GM12878 (cell line): ENCODE measurements around the gene HRH3. TPM values are rescaled to one million over a fixed set of nuclear protein-coding genes. Genes with fewer than 3 reads are reported as not detected.

Experiments used
- ATAC-seq: fragments of 200-7000 bp; cut with Tn5 transposase; 3 replicates; pipeline ENCODE4 v1.9.1; 2020; ENCODE audit warnings: mild to moderate bottlenecking, moderate library complexity
- BruUV-seq: library from RNA; stranded (reverse); fragments of 400-500 nt; replicated peaks from 2 replicates; lab custom pipeline; 2021; lab: Mats Ljungman, UMichigan
- CTCF ChIA-PET: fragments of 300-600 bp; sonication (Branson Sonifier 250); formaldehyde crosslinking; extraction: SDS; loops from one replicate; lab custom pipeline; 2021; ENCODE audit warnings: inconsistent platforms; lab: Yijun Ruan, JAX
- POLR2A ChIA-PET: fragments of 350-600 bp; formaldehyde crosslinking; extraction: SDS; loops from one replicate; lab custom pipeline; 2021; ENCODE audit warnings: inconsistent platforms; lab: Charles Lee
- RAD21 ChIA-PET: fragments of 300-600 bp; sonication (Branson Sonifier 250); formaldehyde crosslinking; loops from one replicate; lab custom pipeline; 2023; ENCODE audit warnings: antibody characterized with exemption; ENCODE audit not compliant: unreplicated experiment; lab: Charles Lee
- SMC1A ChIA-PET: fragments of 300-600 bp; sonication (Branson Sonifier 250); formaldehyde crosslinking; loops from one replicate; lab custom pipeline; 2023; ENCODE audit not compliant: unreplicated experiment, uncharacterized antibody; lab: Charles Lee
- DNase-seq: peaks from one replicate; pipeline ENCODE4 v3.0.0-alpha.2; 2011; ENCODE audit warnings: low read depth, low spot score
- FAIRE-seq: peaks from 3 replicates; lab custom pipeline; 2011; peaks lifted over from hg19 to GRCh38; lab: Jason Lieb, UNC
- H2AFZ ChIP-seq: 2 replicates; pipeline ENCODE4 v1.6.0; 2011; ENCODE audit warnings: low read depth, low read length, control low read depth; ENCODE audit not compliant: control insufficient read depth
- H3K27ac ChIP-seq: 2 replicates; pipeline ENCODE4 v1.5.1; 2011; ENCODE audit warnings: control low read depth; ENCODE audit not compliant: control insufficient read depth, insufficient read depth
- H3K27me3 ChIP-seq, 2 experiments: replicated peaks in 1 of 2; 2 replicates each; pipeline versions ENCODE4 v1.6.0 to v1.6.1; 2011; ENCODE audit warnings: low read length in 1 of 2; ENCODE audit not compliant: control insufficient read depth in 2 of 2, insufficient read depth in 2 of 2
- H3K36me3 ChIP-seq, 2 experiments: 2 replicates each; pipeline ENCODE4 v1.5.1; 2011; ENCODE audit warnings: low read length in 1 of 2; ENCODE audit not compliant: control insufficient read depth in 2 of 2, insufficient read depth in 2 of 2
- H3K4me1 ChIP-seq: 2 replicates; pipeline ENCODE4 v1.6.1; 2011; ENCODE audit warnings: mild to moderate bottlenecking, low read length, moderate library complexity, mixed read lengths; ENCODE audit not compliant: control insufficient read depth, insufficient read depth
- H3K4me2 ChIP-seq: 2 replicates; pipeline ENCODE4 v1.6.0; 2011; ENCODE audit warnings: control low read depth; ENCODE audit not compliant: control insufficient read depth, insufficient read depth
- H3K4me3 ChIP-seq: fragments of 200-600 bp; sonication (generic); 2 replicates; pipeline ENCODE4 v1.5.1; 2016
- H3K79me2 ChIP-seq: 2 replicates; pipeline ENCODE4 v1.6.0; 2011; ENCODE audit warnings: low read length; ENCODE audit not compliant: control insufficient read depth, insufficient read depth
- H3K9ac ChIP-seq: 2 replicates; pipeline ENCODE4 v1.8.0; 2011; ENCODE audit warnings: low read length, control low read depth, mixed read lengths; ENCODE audit not compliant: control insufficient read depth, insufficient read depth
- H3K9me3 ChIP-seq: replicated peaks from 3 replicates; pipeline ENCODE4 v1.5.1; 2011; ENCODE audit warnings: mild to moderate bottlenecking, low read length; ENCODE audit not compliant: control insufficient read depth, insufficient read depth
- H4K20me1 ChIP-seq: 2 replicates; pipeline ENCODE4 v1.6.0; 2011; ENCODE audit not compliant: control insufficient read depth, insufficient read depth
- ASH2L ChIP-seq: fragments of 300-600, 200-600 bp; sonication (generic); IDR thresholded peaks from 2 replicates; pipeline ENCODE4 v1.6.1; 2017; ENCODE audit warnings: low read depth, mild to moderate bottlenecking, borderline replicate concordance
- BCL3 ChIP-seq: IDR thresholded peaks from 2 replicates; pipeline ENCODE4 v1.6.1; 2011; ENCODE audit warnings: borderline replicate concordance, low read depth, mild to moderate bottlenecking, moderate library complexity, low read length; ENCODE audit not compliant: insufficient read depth, poor library complexity, severe bottlenecking
- E4F1 ChIP-seq: fragments of 450-650 bp; IDR thresholded peaks from 2 replicates; pipeline ENCODE4 v1.6.1; 2018; ENCODE audit warnings: borderline replicate concordance, mild to moderate bottlenecking; ENCODE audit not compliant: partially characterized antibody
- GATAD2B ChIP-seq: fragments of 450-650 bp; conservative IDR thresholded peaks from 2 replicates; pipeline ENCODE4 v1.6.1; 2017; ENCODE audit warnings: low read depth, mild to moderate bottlenecking, moderate library complexity
- IRF4 ChIP-seq: IDR thresholded peaks from 2 replicates; pipeline ENCODE4 v1.6.1; 2011; ENCODE audit warnings: low read depth, low read length
- KDM1A ChIP-seq: fragments of 200-600 bp; sonication (generic); IDR thresholded peaks from 2 replicates; pipeline ENCODE4 v1.6.1; 2016; ENCODE audit warnings: borderline replicate concordance
- MAX ChIP-seq: IDR thresholded peaks from 2 replicates; pipeline ENCODE4 v1.6.1; 2012; ENCODE audit warnings: low read depth, low read length, improper control_type of control experiment
- MEF2B ChIP-seq: fragments of 450-650 bp; IDR thresholded peaks from 2 replicates; pipeline ENCODE4 v1.6.1; 2018; ENCODE audit warnings: mild to moderate bottlenecking, moderate library complexity; ENCODE audit not compliant: partially characterized antibody, poor library complexity, severe bottlenecking
- NFYA ChIP-seq: IDR thresholded peaks from 2 replicates; pipeline ENCODE4 v1.6.1; 2011; ENCODE audit warnings: low read depth, mild to moderate bottlenecking, low read length, improper control_type of control experiment, borderline replicate concordance
- TARDBP ChIP-seq: IDR thresholded peaks from 2 replicates; pipeline ENCODE4 v1.6.1; 2016; ENCODE audit warnings: borderline replicate concordance
- ZBTB33 ChIP-seq: fragments of 450-650 bp; IDR thresholded peaks from 2 replicates; pipeline ENCODE4 v1.6.1; 2017; ENCODE audit warnings: mild to moderate bottlenecking
- ZNF217 ChIP-seq: fragments of 450-650 bp; IDR thresholded peaks from 2 replicates; pipeline ENCODE4 v1.6.1; 2017; ENCODE audit warnings: antibody characterized with exemption, mild to moderate bottlenecking
- ZNF592 ChIP-seq: fragments of 450-650 bp; IDR thresholded peaks from 2 replicates; pipeline ENCODE4 v1.6.1; 2017; ENCODE audit warnings: mild to moderate bottlenecking, moderate library complexity
- WGBS: methylation state at CpG from one replicate; pipeline ENCODE4 v1.1.6; 2016; ENCODE audit warnings: low lambda C conversion rate; ENCODE audit not compliant: insufficient replicate concordance, insufficient coverage; ENCODE audit errors: missing lambda C conversion rate; 5-methylcytosine and 5-hydroxymethylcytosine counted together
- in situ Hi-C: fragments of 300-500 bp; cut with MboI; formaldehyde crosslinking; loops from 9 replicates; pipeline ENCODE4 v1.14.3; 2018; ENCODE audit warnings: mixed read lengths
- intact Hi-C: fragments of 100-400 bp; cut with micrococcal nuclease; formaldehyde crosslinking; loops from one replicate; pipeline ENCODE4 v1.14.2; 2022; ENCODE audit not compliant: unreplicated experiment
- polyA plus RNA-seq, 11 experiments: library from polyadenylated mRNA; depleted of rRNA in 4 of 11; unstranded in 6 of 11; stranded (reverse) in 5 of 11; fragments of >200 nt; fragmentation: Nextera tagmentation in 4 of 11; fragmentation: Illumina TruSeq in 1 of 11; extraction: Ambion mirVana in 4 of 11; extraction: Trizol in 1 of 11; gene quantifications; 1 replicate in 1 of 11; 2 replicates in 10 of 11; pipeline versions ENCODE4 v1.2.1 to v1.2.3, GENCODE V29; 2011 to 2016; ENCODE audit warnings: inconsistent platforms in 2 of 11, missing spikeins in 2 of 11, low read depth in 1 of 11
- total RNA-seq, 4 experiments: library from RNA; depleted of rRNA in 3 of 4; stranded (reverse); fragments of >200 nt in 3 of 4; fragmentation: Illumina TruSeq in 1 of 4; extraction: Trizol in 1 of 4; gene quantifications; 2 replicates each; pipeline versions ENCODE4 v1.2.1 to v1.2.3, GENCODE V29; 2013 to 2021

HRH3 gene
- total and polyA plus RNA-seq, 10 of the 15 experiments (the other 5 are each of a cell fraction or from before 2014, with no cell fraction given), result not detected

GRCh38 chr20:62202083-62202395, 18.0 kb downstream of the HRH3 start:
- SMC1A ChIA-PET, result no interaction called here
- H3K9ac ChIP-seq, result no peak overlapping the region; the same call in 1 of the 2 replicates
- H3K4me1 ChIP-seq, result peaks cover 17% of the 10 kb centered on the region
- no peak overlapping the region for H3K4me3 ChIP-seq
- no peaks in the 10 kb centered on the region for H3K79me2 ChIP-seq
- POLR2A ChIA-PET, result no interaction called here
- BruUV-seq, result no TSS peak
- intact Hi-C loops, result no loop called here
- in situ Hi-C loops, result no loop called here
- no peak overlapping the region for H2AFZ ChIP-seq
- RAD21 ChIA-PET, result no interaction called here
- CTCF ChIA-PET, result no interaction called here
- H3K4me2 ChIP-seq, result peak overlapping the region; percentile 36; the same call in 1 of the 2 replicates
- FAIRE-seq (no peak), ATAC-seq (no peak), DNase-seq (no peak)
- peaks cover 16 to 25% of the 10 kb centered on the region in 2 experiments; a peak in 3 of 4 replicates for H3K36me3 ChIP-seq
- no peak overlapping the region for H3K27ac ChIP-seq
- no peaks in the 10 kb centered on the region for H3K9me3 ChIP-seq
- H3K27me3 ChIP-seq, result no peaks in the 10 kb centered on the region
- WGBS, result 9% methylated on average over 5 of the region's 5 CpGs
- no peaks in the 10 kb centered on the region for H4K20me1 ChIP-seq
- no peak for TF ChIP-seq IRF4
- no peak for TF ChIP-seq ZBTB33
- no peak for TF ChIP-seq TARDBP
- no peak for TF ChIP-seq NFYA
- no peak for TF ChIP-seq GATAD2B
- no peak for TF ChIP-seq E4F1
- TF ChIP-seq ZNF592, result no peak
- no peak for TF ChIP-seq MEF2B
- no peak for TF ChIP-seq MAX
- TF ChIP-seq ASH2L, result no peak
- no peak for TF ChIP-seq BCL3
- TF ChIP-seq ZNF217, result no peak
- TF ChIP-seq KDM1A, result no peak
